Suppressor macrophage treated with lipopolysaccharide for 1 hour (primary cell): ENCODE data around the gene SMYD3.
"Not testable (repeated sequence)": the region's sequence is repeated elsewhere in the genome, so short reads cannot be mapped to it uniquely, and the experiment has no call there.

ENCODE experiments used
- DNase-seq, 3 donors: peaks; one replicate each; pipeline ENCODE4 v3.0.0-alpha.2; 2020 to 2022

Gene SMYD3

DNA sequence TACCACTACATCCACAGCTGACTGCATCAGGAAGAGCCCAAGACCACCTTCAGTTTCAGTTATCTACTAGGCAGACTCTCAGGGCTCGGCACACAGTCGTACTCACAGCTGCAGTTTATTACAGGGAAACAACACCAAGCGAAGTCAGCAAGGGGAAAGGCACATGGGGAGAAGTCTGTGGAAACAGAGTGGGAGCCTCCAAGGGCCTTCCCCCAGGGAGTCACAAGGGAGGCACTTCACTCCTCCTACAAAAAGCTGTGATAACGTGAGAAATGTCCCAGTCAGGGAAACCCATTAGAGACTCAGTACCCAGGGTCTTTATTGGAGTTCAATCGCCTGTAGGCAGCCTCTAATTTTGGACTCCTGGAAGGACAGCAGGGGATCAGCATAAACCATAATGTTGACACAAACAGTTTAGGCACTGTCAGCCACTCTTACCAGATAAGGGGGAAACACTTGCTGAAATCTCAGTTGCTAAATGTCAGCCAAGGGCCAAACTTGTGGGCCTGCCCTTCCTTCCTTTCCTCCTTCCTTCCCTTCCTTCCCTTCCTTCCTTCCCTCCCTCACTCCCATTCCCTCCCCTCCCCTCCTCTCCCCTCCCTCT, 444.0 kb downstream of the SMYD3 start:
- peak; percentile 18 to 37 (median 22) for DNase-seq

DNA sequence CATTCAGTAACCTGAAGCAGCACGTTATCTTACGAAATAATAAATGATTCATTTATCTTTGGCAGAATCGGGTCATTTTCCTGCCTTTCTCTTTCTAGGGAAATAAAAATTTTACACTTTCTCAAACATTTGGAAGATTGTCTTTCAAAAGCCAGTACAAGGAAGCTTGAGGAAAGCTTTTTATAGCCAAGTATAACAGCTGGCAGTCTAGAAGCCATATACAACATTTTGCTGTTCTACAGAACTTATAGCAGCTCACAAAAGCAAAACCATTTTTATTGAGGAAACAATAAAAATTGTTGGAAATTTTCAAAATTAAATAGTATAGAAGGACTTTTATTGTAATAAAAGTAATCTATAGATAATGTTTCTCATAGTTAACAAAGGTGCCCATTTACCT, 448.6 kb downstream of the SMYD3 start:
- DNase-seq: peak in 1 of 3 donors; percentile 24

DNA sequence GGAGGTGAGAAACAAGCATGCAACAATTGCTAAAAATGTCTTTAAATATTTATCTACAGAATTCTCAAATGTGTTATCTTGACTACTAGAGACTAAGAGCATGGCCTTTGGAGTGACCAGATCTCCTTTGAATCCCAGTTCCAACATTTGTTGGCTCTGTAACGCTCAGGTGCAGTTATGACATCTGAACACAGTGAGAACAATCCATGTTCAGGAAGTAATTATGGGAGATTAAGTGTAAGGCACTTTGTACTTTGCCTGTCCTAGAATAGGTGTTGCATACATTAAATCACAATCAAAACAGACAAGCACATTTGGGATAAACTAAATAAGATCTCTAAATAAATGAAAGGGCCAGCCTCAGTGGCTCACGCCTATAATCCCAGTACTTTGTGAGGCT, 454.5 kb downstream of the SMYD3 start:
- DNase-seq: no peak

DNA sequence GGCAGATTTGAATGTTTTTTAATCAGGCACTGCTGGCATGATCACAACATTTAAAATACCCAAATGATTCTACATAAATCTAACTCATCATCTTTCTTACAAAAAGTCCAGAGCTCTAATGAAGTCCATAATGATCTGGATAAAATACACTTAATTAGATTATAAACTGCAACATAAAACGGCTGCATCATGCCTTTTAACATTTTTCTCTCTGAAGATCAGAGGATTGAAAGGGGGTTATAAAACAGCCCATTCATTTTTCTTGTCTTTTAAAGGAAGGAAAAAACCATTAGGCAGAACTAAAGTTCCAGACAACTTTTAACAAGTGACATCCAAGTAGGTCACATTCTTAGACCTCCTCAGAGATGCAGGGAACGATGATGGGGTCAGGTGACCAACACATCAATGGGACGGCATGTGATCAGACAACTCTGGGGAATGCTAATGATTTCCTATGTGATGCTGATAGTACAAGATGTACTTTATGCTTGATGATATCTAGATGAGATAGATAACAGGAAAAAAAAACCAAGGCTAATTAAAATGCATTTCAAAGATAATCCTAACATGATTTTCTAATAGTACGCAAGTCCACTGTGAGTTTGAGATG, 455.1 kb downstream of the SMYD3 start:
- DNase-seq: no peak

DNA sequence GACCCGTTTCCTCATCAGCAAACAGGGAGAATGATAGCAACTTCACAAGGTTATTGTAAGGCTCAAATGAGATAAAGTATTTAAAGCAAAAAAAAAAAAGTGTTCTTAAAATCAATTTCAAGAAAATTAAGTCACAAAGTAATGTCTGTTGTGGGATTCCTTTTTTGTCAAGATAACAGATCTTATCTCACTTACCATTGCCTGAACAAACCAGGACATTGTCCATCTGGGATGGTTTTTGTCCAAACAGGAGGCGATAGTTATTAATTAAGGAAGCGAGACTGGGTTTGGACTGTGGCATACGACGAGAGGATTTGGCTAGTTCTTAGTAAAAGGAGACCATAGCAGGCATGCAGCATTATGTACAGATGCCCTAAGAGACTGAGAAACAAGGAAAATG, 458.4 kb downstream of the SMYD3 start:
- DNase-seq: no peak

DNA sequence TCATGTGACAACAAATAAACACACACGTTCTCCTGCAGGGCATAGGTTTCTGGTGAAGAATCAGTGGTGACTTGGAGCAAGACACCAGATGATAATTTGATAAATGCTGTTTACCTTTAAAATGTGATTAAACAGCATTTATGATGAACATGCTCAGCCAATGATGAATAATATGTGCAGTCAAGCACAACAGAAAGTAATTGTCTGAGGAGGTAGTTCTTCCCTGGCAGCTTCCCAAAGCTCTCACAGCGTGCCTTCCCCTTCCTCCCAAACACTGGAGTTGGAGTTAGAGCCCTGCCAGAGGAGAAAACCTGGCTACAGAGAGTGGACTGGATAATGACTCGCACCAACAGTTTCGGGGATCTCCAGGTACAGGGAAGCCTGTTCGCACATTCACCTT, 463.5 kb downstream of the SMYD3 start:
- no peak for DNase-seq

DNA sequence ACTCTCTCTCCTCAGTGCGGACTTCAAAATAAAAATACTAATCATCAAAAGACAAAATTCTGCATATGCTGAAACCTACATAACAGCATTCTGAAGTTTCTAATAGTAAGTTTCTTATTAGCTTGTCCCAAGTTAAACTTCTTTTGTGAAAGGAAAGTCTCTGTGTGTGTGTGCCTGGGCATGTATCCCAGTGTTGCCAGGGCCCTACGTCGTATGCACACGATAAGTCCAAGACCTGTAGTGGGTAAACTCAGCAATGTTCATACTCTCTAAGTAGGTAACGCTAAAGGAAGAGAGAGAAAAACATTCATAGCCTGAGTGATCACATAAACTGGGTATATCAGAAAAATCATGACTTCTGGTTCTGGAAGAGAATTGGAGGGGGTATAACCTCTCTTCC, 465.7 kb downstream of the SMYD3 start:
- no peak for DNase-seq

DNA sequence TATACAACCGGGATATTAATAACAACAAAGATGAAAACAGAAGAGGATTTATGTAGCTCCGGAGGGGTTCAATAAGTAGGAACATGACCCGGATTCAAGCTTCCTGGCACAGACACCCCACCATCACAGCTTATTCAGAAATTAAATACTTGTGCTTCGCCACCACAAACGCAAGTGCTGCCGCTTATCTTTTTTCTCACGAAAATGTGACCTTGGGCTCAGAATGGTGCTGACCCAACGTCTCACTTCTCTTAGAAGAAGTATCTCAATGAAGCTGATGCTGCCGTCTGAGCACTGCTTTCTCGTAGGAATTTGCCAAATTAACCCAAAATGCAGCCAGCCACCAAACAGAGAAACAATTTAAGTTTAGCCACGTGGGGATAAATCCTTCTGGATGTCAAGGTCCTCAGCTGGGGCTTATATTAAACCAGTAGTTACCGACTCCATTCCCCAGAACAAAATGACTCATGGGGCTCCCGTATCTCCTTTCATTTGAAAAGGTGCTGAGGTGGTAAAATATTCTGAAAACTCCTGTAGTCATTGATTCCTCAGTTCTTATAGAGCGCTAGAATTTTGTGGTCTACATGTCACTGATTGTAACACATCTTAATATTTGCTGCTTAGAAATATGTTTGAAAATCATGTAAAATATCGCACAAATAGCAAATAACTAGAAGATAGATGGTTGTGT, 466.7 kb downstream of the SMYD3 start:
- no peak for DNase-seq

DNA sequence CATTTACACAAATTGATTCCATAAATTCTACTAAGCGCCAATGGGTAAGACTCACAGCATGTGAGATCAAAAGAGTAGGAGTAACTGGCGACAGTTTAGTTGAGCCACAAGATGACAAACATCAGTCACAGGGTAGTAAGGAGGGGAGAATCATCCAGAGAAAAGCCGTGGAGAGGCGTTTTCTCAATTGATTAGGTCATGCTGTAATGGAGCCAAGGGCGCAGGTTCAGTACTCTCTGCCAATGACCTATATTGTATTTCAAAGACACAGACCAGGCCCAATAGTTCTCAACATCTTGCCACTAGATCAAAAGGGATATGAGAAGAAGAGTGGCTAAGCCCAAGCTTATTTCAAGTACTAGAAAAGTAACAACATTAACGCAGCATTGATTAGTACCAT, 467.5 kb downstream of the SMYD3 start:
- DNase-seq: no peak

DNA sequence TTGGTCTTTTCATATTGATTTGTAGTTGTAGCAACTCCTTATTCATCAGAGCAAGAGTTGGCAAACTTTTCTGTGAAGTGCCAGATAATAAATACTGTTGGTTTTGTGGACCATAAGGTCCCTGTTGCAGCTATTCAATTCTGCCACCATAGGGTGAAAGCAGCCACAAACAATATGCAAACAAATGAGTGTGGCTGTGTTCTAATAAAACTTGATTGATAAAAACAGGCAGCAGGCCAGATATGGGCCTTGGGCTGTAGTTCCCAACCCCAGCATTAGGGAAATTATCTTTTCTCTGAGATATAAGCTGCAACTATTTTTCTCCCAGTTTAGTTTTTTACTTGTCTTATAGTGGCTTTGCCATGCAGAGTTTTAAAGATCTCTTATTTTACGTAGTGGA, 469.2 kb downstream of the SMYD3 start:
- no peak for DNase-seq

DNA sequence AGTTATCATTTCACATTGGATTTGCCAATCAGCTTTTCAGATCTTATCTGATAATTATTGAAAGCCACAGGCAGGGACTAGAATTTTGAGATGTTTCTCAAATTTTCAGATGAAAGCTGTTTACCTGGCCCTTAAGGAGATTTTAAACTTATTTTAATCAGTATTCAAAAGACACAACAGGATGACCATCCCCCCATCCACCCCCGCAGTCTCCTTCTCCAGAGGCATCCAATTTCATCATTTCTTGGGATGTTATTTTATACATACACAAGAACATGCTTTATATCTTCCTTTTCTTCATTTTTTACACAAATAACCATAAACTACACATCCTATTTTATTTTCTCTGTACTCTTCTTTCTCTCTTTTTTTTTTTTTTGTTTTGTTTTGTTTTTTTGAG, 470.9 kb downstream of the SMYD3 start:
- no peak for DNase-seq

DNA sequence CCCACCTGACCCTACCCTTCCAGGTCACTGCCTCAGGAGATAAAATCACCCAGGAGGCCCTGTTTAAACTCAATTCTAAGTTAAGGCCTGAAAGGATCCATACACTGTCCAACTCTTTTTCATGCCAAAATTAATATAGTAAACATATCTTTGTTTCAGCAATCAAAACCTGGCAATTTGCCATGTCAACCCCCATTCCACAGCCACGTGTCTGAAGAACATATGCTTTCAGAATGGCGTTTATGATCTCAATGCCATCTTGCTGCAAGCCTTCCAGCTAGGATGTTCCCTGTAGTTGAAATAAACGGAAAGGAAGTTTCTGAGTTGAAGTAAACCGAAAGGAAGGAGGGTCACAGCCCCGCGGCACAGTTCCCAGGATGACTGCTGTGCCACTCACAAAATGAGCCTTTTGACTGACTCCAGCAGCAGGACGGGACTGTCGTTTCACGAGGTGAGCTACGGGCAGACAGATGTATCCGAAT, 472.0 kb downstream of the SMYD3 start:
- no peak for DNase-seq

DNA sequence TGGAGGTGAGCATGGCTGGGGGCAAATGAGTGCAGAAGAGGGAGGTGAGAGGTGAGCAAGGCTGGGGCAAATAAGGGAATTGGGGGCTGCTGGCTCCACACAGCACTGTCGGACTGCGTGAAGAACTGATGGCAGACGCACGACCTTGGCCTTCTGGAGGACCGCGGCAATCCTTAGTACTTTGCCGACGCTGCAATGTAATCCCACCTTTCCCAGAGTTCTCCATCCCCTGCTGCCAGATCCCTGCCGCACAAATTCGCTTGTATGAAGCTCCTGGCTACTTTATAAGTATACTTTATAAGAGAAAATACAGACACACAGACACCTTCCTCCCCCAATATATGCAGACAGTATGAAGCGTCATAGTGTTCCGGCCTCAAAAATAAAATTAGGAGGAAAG, 472.4 kb downstream of the SMYD3 start:
- DNase-seq: no peak

DNA sequence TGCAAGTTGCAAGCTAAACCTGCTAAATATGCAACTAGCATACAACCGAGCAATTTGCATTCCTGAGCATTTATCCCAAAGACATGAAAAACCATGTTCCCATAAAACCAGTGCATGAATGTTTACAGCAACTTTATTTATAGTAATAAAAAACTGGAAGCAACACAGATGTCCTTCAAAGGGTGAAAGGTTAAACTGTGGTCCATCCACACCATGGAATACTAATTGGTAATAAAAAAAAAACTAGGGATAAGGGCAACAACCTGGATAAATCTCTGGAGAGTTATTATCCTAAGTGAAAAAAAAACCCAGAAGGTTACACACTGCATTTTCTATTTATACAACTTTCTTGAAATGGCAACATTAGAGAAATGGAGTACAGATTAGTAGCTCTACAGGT, 474.1 kb downstream of the SMYD3 start:
- DNase-seq: no peak

DNA sequence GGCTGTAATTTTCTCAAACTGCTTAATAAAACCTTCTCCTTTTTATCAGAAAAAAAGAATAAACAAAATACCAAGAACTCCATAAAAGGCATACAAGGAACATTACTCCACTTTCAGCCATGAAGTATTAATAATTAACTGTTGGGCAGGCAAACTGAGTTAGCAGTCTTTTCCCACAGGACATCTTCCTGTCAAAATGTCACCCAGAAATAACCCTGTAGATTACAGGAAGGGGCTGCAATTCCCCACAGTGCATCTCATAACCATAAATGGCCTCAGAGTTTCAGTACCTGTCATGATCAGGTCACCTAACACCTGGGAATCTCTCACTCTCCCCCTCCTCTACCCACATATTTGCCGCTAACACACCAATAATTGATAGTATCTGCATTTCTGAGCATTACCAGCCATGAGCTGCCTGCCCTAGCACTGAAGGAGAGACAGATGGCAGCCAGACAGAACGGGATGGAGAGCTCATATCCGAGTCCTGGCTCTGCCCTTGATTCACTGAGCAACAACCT, 475.0 kb downstream of the SMYD3 start:
- no peak for DNase-seq

DNA sequence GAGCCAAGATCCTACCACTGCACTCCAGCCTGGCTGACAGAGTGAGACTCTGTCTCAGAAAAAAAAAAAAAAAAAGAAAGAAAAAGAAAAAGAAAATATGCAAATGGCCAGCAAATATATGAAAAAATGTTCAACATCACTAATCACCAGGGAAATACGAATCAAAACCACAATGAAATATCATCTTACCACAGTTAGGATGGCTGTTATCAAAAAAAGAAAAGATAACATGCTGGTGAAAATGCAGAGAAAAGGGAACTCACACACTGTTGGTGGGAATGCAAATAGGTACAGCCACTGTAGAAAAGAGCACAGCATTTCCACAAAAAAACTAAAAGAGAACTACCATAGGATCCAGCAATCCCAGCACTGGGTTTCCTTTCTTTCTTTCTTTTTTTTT, 477.5 kb downstream of the SMYD3 start:
- no peak for DNase-seq

DNA sequence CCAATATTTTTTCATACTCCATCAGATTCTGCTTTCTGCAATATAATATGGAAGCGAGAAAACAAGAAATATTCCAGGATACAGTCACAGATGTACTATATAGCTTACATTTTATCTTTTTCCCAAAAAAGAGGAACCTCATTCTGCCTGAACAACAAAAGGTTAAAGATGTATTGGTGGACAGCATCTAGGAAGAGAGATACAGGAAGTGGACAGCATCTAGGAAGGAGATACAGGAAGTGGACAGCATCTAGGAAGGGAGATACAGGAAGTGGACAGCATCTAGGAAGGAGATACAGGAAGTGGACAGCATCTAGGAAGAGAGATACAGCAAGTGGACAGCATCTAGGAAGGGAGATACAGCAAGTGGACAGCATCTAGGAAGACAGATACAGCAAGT, 483.0 kb downstream of the SMYD3 start:
- not testable (repeated sequence) for DNase-seq

DNA sequence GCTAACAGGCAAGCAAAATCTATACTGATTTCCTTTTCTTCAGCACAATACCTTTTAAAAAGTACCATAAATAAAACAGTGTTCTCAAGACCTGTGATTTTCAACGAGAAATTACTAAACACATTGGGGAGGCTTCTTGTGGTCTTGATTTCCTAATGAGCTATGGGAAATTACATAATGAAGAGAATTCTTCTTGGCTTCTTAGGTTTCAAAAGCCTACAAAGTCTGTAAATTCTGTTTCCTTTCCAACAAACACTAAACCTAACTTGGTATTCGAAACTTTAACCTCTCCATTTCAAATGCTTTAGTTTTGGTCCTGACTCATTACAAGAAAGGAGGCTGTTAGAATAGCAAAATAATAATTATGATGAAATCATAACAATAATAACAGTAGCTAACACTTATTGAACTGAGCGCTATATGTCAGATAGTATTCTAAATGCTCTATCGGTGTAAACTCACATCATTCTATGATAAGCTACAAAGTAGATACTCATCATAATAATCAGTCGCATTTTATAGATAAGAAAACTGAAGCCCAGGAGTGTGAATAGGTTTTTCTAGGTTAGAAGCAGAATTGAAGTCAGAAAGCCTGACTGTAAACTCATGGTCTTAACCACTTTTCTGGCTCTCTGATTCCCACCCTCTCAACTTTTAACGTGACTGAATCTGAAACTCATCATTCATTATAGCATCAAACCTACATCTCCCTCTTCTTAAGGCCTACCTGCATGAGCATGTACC, 486.7 kb downstream of the SMYD3 start:
- peak; percentile 9 to 57 (median 40) for DNase-seq

DNA sequence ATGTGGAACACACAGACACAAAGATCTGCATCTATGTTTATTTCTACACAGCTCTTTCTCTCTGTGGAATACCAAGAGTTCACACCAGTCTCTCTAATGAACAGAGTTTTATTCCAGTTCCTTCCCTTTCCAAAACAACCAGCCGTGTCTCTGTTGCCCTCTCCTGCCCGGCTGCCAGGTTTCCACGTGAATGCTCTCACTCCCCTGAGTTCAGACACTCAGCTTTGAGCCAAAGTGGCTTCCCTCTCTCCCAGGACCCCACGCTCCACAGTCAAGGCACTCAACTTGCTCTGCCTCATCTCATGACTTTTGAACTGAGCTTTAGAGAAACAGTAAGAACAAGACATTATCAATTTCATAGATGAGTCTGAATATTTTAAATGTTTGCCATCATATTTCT, 488.9 kb downstream of the SMYD3 start:
- DNase-seq: no peak

DNA sequence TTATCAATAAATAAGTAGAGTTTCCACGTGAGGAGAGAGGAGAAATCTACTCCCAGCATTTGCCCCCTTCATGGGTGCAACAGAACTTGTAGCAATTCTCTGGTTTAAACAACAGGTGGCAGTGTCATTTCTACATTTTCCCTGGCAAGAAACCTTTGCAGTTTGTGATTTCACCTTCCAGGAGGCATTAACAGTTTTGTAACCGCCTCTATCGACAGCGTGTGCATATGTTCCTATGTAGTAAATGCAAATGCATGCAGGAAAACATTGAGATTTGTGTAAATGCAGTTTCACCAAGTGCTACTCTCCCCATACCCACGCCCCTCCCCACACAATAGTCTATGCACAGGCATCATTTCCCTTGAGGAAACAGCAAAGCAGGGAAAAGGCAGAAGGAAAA, 494.7 kb downstream of the SMYD3 start:
- DNase-seq: peak; percentile 41 to 68 (median 48)

DNA sequence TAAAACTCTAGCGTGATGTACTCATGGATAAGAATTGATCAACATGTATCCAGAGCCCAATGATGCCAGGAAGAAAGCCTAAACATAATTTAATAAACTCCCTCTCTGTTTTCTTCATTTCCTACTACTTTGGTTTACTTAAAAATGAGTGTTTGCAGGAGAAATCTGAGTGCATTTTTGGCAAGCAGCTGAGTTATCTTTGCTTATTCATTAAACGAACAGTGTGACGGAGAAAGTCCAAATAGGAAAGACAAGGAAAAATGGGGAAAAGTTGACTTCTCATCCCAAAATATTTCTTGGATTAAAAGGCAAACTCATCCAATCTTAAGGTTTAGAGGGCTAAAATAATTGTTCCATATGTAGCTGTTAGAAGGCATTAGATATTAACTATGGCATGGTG, 496.7 kb downstream of the SMYD3 start:
- DNase-seq: no peak

DNA sequence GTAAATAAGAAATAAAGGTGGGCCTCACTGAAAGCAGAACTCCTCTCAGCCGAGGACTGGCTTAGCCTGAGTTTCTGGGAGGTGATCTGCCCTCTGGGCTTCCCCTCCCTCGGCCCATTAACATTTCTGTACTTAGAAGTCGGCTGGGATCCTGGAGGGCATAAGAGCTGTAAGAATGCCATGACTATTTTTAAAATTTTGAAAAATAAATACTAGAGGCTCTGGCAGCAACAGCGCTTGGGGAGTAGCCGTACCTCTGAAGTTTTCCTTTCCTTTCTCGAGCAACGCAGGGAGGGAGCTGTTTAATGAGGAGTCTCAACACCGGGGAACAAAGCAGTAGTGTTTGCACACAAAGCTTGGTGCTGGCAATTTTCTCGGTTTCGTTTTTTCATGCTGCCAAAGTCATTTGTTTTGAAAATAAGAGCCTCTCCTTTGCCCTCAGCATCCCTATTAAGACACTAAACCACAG, 498.7 kb downstream of the SMYD3 start:
- no peak for DNase-seq

DNA sequence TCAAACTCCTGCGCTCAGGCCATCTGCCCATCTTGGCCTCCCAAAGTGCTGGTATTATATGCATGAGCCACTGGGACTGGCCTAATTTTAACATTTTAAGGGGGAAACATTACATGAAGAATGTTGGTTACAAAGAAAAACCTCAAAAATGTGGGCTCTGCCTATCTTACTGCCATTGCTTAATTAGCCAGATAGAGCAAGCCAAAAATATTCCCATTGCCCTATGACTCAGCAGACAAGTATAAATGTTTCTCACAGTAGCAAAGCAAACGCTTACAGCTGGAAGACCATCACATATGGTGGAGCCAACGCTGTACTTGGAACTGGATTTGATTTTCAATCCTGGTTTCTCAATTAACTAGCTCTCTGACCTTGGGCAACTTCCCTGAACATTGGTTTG, 502.0 kb downstream of the SMYD3 start:
- DNase-seq: no peak
